Neural cell (in vitro differentiated cells): ENCODE data around the gene NUTF2.

Experiments
- CTCF ChIP-seq: fragments of 450-650 bp; IDR thresholded peaks from 2 replicates; pipeline ENCODE4 v1.5.1; 2014; ENCODE audit warnings: antibody characterized with exemption, mild to moderate bottlenecking, moderate library complexity; ENCODE audit not compliant: poor library complexity, severe bottlenecking
- EP300 ChIP-seq: fragments of 450-650 bp; conservative IDR thresholded peaks from 2 replicates; pipeline ENCODE4 v1.6.1; 2014; ENCODE audit warnings: antibody characterized with exemption, mild to moderate bottlenecking, moderate library complexity; ENCODE audit not compliant: poor library complexity, severe bottlenecking
- EZH2 ChIP-seq: fragments of 200-600, 300-800 bp; shearing (Covaris generic), sonication (generic); IDR thresholded peaks from 2 replicates; pipeline ENCODE4 v1.6.1; 2014; ENCODE audit warnings: antibody characterized with exemption, low read length, borderline replicate concordance, mild to moderate bottlenecking; ENCODE audit not compliant: insufficient read depth, poor library complexity, severe bottlenecking
- MXI1 ChIP-seq: fragments of 450-650 bp; conservative IDR thresholded peaks from 2 replicates; pipeline ENCODE4 v1.6.1; 2014; ENCODE audit warnings: antibody characterized with exemption, mild to moderate bottlenecking; ENCODE audit not compliant: poor library complexity, severe bottlenecking
- POLR2AphosphoS5 ChIP-seq: IDR thresholded peaks from 2 replicates; pipeline ENCODE4 v1.6.1; 2012
- RAD21 ChIP-seq: fragments of 450-650 bp; conservative IDR thresholded peaks from 2 replicates; pipeline ENCODE4 v1.6.1; 2014; ENCODE audit warnings: antibody characterized with exemption, mild to moderate bottlenecking, moderate library complexity
- SMC3 ChIP-seq: fragments of 450-650 bp; conservative IDR thresholded peaks from 2 replicates; pipeline ENCODE4 v1.6.1; 2014; ENCODE audit warnings: antibody characterized with exemption, mild to moderate bottlenecking, moderate library complexity; ENCODE audit not compliant: poor library complexity
- TF ChIP-seq, protein P1 (sequence below): IDR thresholded peaks from 2 replicates; pipeline ENCODE4 v1.6.1; 2012; ENCODE audit warnings: borderline replicate concordance

GRCh38 chr16:67883872-67884261, 37.1 kb downstream of the NUTF2 start:
- no peak for TF ChIP-seq EZH2
- peak; percentile 86 for TF ChIP-seq CTCF
- peak; percentile 87 for TF ChIP-seq SMC3
- TF ChIP-seq, protein P1, sequence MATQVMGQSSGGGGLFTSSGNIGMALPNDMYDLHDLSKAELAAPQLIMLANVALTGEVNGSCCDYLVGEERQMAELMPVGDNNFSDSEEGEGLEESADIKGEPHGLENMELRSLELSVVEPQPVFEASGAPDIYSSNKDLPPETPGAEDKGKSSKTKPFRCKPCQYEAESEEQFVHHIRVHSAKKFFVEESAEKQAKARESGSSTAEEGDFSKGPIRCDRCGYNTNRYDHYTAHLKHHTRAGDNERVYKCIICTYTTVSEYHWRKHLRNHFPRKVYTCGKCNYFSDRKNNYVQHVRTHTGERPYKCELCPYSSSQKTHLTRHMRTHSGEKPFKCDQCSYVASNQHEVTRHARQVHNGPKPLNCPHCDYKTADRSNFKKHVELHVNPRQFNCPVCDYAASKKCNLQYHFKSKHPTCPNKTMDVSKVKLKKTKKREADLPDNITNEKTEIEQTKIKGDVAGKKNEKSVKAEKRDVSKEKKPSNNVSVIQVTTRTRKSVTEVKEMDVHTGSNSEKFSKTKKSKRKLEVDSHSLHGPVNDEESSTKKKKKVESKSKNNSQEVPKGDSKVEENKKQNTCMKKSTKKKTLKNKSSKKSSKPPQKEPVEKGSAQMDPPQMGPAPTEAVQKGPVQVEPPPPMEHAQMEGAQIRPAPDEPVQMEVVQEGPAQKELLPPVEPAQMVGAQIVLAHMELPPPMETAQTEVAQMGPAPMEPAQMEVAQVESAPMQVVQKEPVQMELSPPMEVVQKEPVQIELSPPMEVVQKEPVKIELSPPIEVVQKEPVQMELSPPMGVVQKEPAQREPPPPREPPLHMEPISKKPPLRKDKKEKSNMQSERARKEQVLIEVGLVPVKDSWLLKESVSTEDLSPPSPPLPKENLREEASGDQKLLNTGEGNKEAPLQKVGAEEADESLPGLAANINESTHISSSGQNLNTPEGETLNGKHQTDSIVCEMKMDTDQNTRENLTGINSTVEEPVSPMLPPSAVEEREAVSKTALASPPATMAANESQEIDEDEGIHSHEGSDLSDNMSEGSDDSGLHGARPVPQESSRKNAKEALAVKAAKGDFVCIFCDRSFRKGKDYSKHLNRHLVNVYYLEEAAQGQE: no peak
- no peak for TF ChIP-seq EP300
- peak; percentile 64 for TF ChIP-seq RAD21
- TF ChIP-seq POLR2AphosphoS5: no peak
- TF ChIP-seq MXI1: no peak
